ENCODE results near the gene RAP1GDS1.
"Not testable (repeated sequence)": the region's sequence is repeated elsewhere in the genome, so short reads cannot be mapped to it uniquely, and the experiment has no call there.

Gene RAP1GDS1

GRCh38 chr4:98399915-98400314 is 138.7 kb downstream of the RAP1GDS1 start:
- Histone ChIP-seq H3K4me1 (ENCODE audit: insufficient read depth, low read length) (no peaks in the 10 kb centered on the region), H3K9me3 (ENCODE audit: control insufficient read depth, insufficient read depth, low read length) (no peaks in the 10 kb centered on the region; the same call in 1 of the 2 replicates), H3K9ac (ENCODE audit: low read depth, low read length) (no peak overlapping the region), H3K36me3 (ENCODE audit: insufficient read depth, low read length) (no peaks in the 10 kb centered on the region)

GRCh38 chr4:98406819-98407218 is 145.6 kb downstream of the RAP1GDS1 start:
- no peaks in the 10 kb centered on the region for H3K36me3 ChIP-seq (ENCODE audit: insufficient read depth, low read length)
- no peaks in the 10 kb centered on the region for H3K9me3 ChIP-seq (ENCODE audit: control insufficient read depth, insufficient read depth, low read length)
- H3K4me1 ChIP-seq (ENCODE audit: insufficient read depth, low read length): no peaks in the 10 kb centered on the region
- H3K9ac ChIP-seq (ENCODE audit: low read depth, low read length): no peak overlapping the region

GRCh38 chr4:98411731-98412130 is 150.5 kb downstream of the RAP1GDS1 start:
- no peak overlapping the region for H3K9ac ChIP-seq (ENCODE audit: low read depth, low read length)

GRCh38 chr4:98416844-98417243 is 155.7 kb downstream of the RAP1GDS1 start:
- H3K36me3 ChIP-seq (ENCODE audit: insufficient read depth, low read length): no peaks in the 10 kb centered on the region
- H3K4me1 ChIP-seq (ENCODE audit: insufficient read depth, low read length): no peaks in the 10 kb centered on the region
- H3K9me3 ChIP-seq (ENCODE audit: control insufficient read depth, insufficient read depth, low read length): no peaks in the 10 kb centered on the region
- H3K9ac ChIP-seq (ENCODE audit: low read depth, low read length): no peak overlapping the region

More at GRCh38 chr4:98411731-98412130, 150.5 kb downstream of the RAP1GDS1 start:
- no peaks in the 10 kb centered on the region for H3K36me3 ChIP-seq (ENCODE audit: insufficient read depth, low read length)
- no peaks in the 10 kb centered on the region for H3K9me3 ChIP-seq (ENCODE audit: control insufficient read depth, insufficient read depth, low read length)
- H3K4me1 ChIP-seq (ENCODE audit: insufficient read depth, low read length): no peaks in the 10 kb centered on the region

GRCh38 chr4:98420151-98420550 is 159.0 kb downstream of the RAP1GDS1 start:
- not testable (repeated sequence) for H3K36me3 ChIP-seq (ENCODE audit: insufficient read depth, low read length)

GRCh38 chr4:98421111-98421510 is 159.9 kb downstream of the RAP1GDS1 start:
- no peaks in the 10 kb centered on the region for H3K36me3 ChIP-seq (ENCODE audit: insufficient read depth, low read length)

More at GRCh38 chr4:98420151-98420550, 159.0 kb downstream of the RAP1GDS1 start:
- H3K4me1 ChIP-seq (ENCODE audit: insufficient read depth, low read length); H3K9ac ChIP-seq (ENCODE audit: low read depth, low read length); H3K9me3 ChIP-seq (ENCODE audit: control insufficient read depth, insufficient read depth, low read length): not testable (repeated sequence)

GRCh38 chr4:98423009-98423408 is 161.8 kb downstream of the RAP1GDS1 start:
- no peaks in the 10 kb centered on the region for H3K4me1 ChIP-seq (ENCODE audit: insufficient read depth, low read length)
- no peaks in the 10 kb centered on the region for H3K36me3 ChIP-seq (ENCODE audit: insufficient read depth, low read length)
- H3K9ac ChIP-seq (ENCODE audit: low read depth, low read length): no peak overlapping the region
- no peaks in the 10 kb centered on the region; the same call in 1 of the 2 replicates for H3K9me3 ChIP-seq (ENCODE audit: control insufficient read depth, insufficient read depth, low read length)

More at GRCh38 chr4:98421111-98421510, 159.9 kb downstream of the RAP1GDS1 start:
- H3K9ac ChIP-seq (ENCODE audit: low read depth, low read length): no peak overlapping the region
- no peaks in the 10 kb centered on the region for H3K4me1 ChIP-seq (ENCODE audit: insufficient read depth, low read length)
- no peaks in the 10 kb centered on the region; the same call in 1 of the 2 replicates for H3K9me3 ChIP-seq (ENCODE audit: control insufficient read depth, insufficient read depth, low read length)

GRCh38 chr4:98430708-98431403 is 169.7 kb downstream of the RAP1GDS1 start:
- H3K4me1 ChIP-seq (ENCODE audit: insufficient read depth, low read length): no peaks in the 10 kb centered on the region
- no peak overlapping the region for H3K9ac ChIP-seq (ENCODE audit: low read depth, low read length)
- H3K36me3 ChIP-seq (ENCODE audit: insufficient read depth, low read length): no peaks in the 10 kb centered on the region
- H3K9me3 ChIP-seq (ENCODE audit: control insufficient read depth, insufficient read depth, low read length): no peaks in the 10 kb centered on the region; the same call in 1 of the 2 replicates

GRCh38 chr4:98433691-98434090 is 172.5 kb downstream of the RAP1GDS1 start:
- Histone ChIP-seq H3K9me3 (ENCODE audit: control insufficient read depth, insufficient read depth, low read length) (no peaks in the 10 kb centered on the region), H3K4me1 (ENCODE audit: insufficient read depth, low read length) (no peaks in the 10 kb centered on the region), H3K36me3 (ENCODE audit: insufficient read depth, low read length) (no peaks in the 10 kb centered on the region), H3K9ac (ENCODE audit: low read depth, low read length) (no peak overlapping the region)

- Histone ChIP-seq H3K4me1 (ENCODE audit: insufficient read depth, low read length) (no peaks in the 10 kb centered on the region), H3K9ac (ENCODE audit: low read depth, low read length) (no peak overlapping the region), H3K36me3 (ENCODE audit: insufficient read depth, low read length) (no peaks in the 10 kb centered on the region), H3K9me3 (ENCODE audit: control insufficient read depth, insufficient read depth, low read length) (no peaks in the 10 kb centered on the region)
Observed at GRCh38 chr4:98434816-98435215, 173.6 kb downstream of the RAP1GDS1 start.

- H3K4me1 ChIP-seq (ENCODE audit: insufficient read depth, low read length): no peaks in the 10 kb centered on the region
- H3K9ac ChIP-seq (ENCODE audit: low read depth, low read length): no peak overlapping the region
- no peaks in the 10 kb centered on the region for H3K9me3 ChIP-seq (ENCODE audit: control insufficient read depth, insufficient read depth, low read length)
- H3K36me3 ChIP-seq (ENCODE audit: insufficient read depth, low read length): no peaks in the 10 kb centered on the region
Observed at GRCh38 chr4:98444371-98444770, 183.2 kb downstream of the RAP1GDS1 start.

GRCh38 chr4:98446499-98447375 is 185.6 kb downstream of the RAP1GDS1 start:
- Histone ChIP-seq H3K4me1 (ENCODE audit: insufficient read depth, low read length) (no peaks in the 10 kb centered on the region), H3K36me3 (ENCODE audit: insufficient read depth, low read length) (no peaks in the 10 kb centered on the region), H3K9ac (ENCODE audit: low read depth, low read length) (no peak overlapping the region), H3K9me3 (ENCODE audit: control insufficient read depth, insufficient read depth, low read length) (no peaks in the 10 kb centered on the region)

GRCh38 chr4:98447648-98448047 is 186.5 kb downstream of the RAP1GDS1 start:
- Histone ChIP-seq H3K36me3 (ENCODE audit: insufficient read depth, low read length) (no peaks in the 10 kb centered on the region), H3K4me1 (ENCODE audit: insufficient read depth, low read length) (no peaks in the 10 kb centered on the region), H3K9ac (ENCODE audit: low read depth, low read length) (peak overlapping the region; percentile 6; the same call in 1 of the 2 replicates)

GRCh38 chr4:98448908-98449307 is 187.7 kb downstream of the RAP1GDS1 start:
- Histone ChIP-seq H3K4me1 (ENCODE audit: insufficient read depth, low read length) (no peaks in the 10 kb centered on the region), H3K36me3 (ENCODE audit: insufficient read depth, low read length) (no peaks in the 10 kb centered on the region), H3K9ac (ENCODE audit: low read depth, low read length) (no peak overlapping the region), H3K9me3 (ENCODE audit: control insufficient read depth, insufficient read depth, low read length) (no peaks in the 10 kb centered on the region)

More at GRCh38 chr4:98447648-98448047, 186.5 kb downstream of the RAP1GDS1 start:
- H3K9me3 ChIP-seq (ENCODE audit: control insufficient read depth, insufficient read depth, low read length): no peaks in the 10 kb centered on the region

Measured in ES-I3 (cell line).